GM18498 (cell line): ENCODE measurements around the gene CILP2.

Experiments used
- ATAC-seq: cut with Tn5 transposase; IDR thresholded peaks from one replicate; pipeline ENCODE4 v1.9.1; 2021; ENCODE audit warnings: mild to moderate bottlenecking, moderate library complexity; ENCODE audit not compliant: unreplicated experiment

Gene CILP2, protein sequence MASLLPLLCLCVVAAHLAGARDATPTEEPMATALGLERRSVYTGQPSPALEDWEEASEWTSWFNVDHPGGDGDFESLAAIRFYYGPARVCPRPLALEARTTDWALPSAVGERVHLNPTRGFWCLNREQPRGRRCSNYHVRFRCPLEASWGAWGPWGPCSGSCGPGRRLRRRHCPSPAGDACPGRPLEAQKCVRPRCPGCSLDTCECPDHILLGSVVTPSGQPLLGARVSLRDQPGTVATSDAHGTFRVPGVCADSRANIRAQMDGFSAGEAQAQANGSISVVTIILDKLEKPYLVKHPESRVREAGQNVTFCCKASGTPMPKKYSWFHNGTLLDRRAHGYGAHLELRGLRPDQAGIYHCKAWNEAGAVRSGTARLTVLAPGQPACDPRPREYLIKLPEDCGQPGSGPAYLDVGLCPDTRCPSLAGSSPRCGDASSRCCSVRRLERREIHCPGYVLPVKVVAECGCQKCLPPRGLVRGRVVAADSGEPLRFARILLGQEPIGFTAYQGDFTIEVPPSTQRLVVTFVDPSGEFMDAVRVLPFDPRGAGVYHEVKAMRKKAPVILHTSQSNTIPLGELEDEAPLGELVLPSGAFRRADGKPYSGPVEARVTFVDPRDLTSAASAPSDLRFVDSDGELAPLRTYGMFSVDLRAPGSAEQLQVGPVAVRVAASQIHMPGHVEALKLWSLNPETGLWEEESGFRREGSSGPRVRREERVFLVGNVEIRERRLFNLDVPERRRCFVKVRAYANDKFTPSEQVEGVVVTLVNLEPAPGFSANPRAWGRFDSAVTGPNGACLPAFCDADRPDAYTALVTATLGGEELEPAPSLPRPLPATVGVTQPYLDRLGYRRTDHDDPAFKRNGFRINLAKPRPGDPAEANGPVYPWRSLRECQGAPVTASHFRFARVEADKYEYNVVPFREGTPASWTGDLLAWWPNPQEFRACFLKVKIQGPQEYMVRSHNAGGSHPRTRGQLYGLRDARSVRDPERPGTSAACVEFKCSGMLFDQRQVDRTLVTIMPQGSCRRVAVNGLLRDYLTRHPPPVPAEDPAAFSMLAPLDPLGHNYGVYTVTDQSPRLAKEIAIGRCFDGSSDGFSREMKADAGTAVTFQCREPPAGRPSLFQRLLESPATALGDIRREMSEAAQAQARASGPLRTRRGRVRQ

DNA sequence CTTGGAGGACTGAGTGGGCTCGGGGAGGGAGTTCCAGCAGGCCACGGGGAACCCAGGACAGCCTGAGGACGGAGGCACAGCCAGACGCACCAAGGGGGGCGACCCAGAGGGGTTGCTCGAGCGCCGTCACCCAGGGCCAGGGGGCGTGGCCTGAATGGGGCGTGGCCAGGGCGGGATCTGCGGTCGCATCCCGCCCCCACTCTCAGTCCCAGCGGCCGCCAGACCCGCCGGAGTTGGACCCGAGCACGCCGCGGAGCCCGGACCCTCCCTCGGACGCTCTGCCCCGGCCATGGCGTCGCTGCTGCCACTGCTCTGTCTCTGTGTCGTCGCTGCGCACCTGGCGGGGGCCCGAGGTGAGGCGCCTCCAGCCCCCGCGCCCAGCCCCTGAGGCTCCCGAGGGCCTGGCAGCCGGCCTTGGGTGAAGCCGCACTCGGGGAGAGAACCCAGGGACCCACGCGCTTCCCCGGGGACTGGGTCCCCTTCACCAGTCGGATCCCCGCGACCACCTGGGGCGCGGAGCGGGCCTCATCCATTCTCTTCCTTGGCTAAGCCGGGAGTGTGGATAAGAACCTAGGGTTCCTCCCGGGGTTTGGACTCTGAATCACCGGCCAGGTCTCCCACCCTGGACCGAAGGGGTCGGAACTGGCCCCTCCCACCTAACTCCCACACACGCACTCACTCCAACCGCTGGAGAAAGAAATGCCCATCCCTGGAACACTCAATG, at the start of gene CILP2:
Gene CILP2, plus strand, starts transcription at position 205 of the 724 bp plus-strand sequence. Its CDS starts 85 bp downstream, at position 290.
- ATAC-seq, result no peak

DNA sequence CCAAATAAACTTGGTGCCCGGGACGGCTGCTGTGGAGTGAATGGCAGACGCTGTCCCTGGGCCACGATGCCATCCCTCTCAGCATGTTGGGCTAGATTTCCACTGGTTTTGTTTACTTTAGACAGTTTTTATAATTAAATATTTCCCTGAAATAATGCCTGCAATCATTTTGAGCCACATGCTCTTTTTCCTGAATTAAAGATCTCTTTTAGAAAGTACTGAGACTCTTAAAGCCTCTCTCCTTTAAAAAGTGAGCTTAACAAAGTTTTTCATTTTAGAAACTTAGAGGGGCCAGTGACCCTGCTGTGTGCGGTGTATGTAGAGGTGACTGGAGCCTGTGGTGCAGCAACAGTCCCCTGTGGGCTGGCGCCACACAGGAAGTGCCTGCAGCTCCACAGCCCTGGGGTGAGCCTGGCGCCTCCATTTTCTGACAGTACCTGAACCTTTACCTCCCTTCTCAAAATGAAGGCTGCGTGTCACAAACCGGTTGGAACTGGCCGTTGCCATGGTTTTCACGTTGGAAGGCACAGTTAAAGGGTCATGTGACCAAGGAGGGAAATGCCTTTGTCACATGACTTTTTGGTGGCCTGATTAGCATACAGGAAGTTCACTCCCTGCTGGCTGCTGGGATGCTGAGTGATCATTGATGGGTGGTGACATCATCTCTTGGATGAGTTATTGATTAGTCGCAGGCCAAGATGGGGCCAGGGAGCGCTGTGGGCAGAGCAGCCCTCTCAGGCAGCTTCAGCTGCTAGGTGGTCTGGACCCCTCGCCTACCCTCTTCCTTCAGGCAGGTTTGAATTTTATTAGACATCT, 49.0 kb upstream of the CILP2 start:
- ATAC-seq, result peak; percentile 67

DNA sequence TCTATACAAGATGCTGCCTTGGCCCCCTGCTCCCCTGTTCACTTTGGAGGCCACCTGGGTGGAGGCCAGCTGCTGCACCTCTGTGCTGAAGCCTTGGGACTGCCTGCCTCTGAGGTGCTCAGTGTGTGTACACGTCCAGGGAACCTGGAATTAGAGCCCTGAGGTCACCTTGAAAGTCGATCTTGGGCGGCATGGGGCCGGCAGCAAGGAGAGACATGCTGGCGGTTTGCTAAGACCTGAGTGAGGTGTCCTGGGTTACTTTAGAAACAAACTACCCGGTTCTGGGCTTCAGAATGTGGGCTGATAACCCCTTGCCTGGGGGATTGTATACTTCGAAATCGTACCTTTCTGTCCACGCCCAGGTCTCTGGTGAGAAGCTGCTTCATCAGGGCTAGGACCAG, 48.3 kb upstream of the CILP2 start:
- no peak for ATAC-seq

DNA sequence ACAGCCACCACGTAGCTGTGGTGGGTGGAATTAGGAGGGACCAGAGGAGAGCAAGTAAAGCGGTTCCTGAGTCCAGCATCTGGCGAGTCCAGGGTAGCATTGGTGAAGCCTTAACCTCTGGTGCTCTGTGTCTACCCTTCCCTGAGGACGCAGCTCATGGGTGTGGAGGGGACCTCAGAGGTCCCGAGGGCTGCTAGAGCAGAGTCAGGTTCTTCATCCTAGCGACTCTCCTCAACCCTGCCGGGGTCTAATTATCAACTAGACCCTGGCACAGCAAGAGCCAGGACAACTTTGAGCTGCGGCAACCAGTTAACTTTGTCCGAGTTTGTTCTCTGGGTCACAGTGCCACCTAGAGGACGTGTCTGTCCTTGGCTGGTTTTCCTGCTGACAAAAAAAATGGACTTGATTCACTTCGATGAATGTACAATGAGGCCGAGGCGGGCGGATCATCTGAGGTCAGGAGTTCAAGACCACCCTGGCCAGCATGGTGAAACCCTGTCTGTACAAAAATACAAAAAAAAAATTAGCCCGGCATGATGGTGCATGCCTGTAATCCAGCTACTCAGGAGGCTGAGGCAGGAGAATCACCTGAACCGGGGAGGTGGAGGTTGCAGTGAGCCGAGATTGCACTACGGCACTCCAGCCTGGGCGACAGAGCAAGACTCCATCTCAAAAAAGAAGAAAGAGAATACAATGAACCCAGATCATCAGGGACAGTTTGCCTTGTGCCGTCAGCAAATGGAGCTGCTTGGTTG, 47.7 kb upstream of the CILP2 start:
- no peak for ATAC-seq

DNA sequence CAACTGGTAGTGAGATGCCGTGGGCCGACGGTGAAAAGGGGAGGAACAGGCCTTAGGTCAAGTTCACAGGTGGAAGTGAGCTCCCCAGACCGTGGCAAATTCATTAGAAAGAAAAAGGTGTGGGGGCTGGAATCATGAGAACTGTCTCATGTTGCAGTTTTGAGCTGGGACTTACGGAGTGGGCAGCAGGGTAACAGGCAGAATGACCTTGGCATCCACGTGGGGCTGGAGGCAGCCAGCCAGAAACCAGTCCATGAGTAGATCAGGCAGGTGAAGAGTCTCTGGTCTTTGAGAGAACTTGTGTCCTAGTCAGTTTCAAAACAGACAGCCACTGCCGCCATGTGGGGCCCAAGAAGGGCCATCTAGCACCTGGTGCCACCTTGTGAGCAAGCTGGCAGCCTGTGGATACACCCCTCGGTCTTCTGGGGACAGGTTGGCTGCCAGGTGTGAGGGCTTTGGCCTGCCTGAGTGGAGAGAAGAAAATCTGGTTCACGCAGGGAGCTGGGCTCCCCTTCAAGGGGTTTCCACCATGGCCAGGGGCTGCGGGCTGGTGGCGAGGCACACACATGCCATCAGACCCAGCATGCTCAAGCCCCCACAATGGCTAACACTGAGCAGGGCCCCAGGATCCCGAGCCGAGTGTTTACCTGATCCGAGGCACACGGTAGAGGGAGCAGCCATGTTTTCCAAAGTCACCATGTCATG, 46.6 kb upstream of the CILP2 start:
- no peak for ATAC-seq

DNA sequence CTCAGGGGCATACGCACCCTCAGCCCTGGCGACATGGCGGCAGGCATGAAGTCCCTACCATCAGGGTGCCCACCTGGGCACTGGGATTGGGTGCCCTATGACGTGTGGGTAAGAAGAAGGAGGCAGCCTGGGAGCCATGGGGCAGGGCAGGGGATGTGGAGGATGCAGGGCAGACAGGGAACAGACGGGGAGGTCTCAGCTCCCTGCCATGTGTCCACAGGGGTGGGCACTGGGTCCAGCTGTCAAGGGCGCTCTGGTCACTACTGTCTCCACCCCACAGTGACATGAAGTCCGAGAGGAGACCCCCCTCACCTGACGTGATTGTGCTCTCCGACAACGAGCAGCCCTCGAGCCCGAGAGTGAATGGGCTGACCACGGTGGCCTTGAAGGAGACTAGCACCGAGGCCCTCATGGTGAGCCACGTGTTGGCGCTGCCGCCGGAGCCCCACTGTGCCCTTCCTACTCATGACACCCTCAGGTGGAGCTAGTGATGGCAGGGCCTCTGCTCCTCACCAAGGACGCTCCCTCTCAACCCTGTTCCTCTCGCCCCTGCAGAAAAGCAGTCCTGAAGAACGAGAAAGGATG, 45.9 kb upstream of the CILP2 start:
- ATAC-seq, result no peak

DNA sequence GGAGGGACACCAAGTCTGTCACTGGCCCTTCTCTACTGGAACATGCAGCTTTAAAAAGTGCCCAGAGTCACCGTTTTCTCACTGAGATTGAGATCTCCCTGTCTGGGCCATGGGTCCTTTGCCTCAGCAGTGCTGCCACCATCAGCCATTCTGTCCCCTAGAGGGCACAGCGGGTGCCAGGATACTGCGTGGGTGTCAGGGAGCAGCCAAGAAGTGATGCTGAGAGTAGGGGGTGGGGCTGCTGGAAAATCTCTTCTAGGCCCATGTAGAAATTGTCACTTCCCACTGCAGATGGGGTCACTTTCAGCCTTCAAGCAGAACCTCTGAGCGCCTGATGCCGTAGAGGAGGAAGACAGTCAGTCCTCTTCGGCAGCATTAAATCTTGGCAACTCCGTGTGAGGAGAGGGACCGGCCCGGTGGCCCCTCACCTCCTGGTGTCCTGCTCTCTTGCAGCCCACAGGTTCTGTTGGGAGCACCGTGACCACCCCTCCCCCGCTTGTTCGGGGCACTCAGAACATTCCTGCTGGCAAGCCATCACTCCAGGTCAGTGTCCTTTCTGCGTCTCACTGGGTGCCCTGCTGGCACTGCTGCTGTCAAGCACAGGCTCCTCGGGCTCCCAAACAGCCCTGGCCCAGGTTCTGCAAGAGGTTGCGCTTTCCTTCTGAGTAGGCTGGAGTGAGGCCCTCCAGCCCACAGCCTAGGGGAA, 44.1 kb upstream of the CILP2 start:
- ATAC-seq, result no peak

DNA sequence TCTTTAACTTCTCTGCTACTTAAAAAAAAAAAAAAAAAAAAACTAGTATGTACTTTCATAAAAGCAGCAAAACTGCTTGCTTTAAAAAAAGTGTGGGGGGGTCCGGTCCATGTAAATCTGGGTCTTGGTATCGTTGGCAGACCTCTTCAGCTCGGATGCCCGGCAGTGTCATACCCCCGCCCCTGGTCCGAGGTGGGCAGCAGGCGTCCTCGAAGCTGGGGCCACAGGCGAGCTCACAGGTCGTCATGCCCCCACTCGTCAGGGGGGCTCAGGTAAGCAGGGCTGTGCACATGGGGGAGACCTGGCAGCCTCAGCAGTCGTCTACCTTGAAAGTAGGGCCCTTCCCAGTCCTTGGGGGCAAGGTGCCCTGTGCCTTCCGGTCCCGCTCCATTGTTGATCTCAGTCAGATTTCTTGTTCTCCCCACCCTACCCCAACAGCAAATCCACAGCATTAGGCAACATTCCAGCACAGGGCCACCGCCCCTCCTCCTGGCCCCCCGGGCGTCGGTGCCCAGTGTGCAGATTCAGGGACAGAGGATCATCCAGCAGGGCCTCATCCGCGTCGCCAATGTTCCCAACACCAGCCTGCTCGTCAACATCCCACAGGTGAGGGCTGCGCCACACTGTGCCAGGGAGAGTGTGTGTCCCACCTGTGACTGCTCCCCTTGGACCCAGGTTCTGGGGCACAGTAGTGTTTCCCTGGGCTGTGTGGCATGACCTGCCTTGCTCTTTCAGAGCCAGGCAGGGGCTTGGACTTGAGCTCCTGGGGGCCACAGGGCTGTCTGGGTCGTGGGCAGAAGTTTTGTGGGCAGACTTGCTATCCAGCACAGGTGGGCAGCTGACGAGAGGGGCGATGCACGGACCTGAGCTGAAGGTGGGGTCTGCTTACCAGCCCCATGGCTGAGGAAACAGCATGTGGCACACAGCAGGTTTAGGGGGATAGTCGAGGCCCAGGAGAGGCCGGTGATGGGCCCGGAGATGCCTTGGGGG, 42.2 kb upstream of the CILP2 start:
- ATAC-seq, result no peak

DNA sequence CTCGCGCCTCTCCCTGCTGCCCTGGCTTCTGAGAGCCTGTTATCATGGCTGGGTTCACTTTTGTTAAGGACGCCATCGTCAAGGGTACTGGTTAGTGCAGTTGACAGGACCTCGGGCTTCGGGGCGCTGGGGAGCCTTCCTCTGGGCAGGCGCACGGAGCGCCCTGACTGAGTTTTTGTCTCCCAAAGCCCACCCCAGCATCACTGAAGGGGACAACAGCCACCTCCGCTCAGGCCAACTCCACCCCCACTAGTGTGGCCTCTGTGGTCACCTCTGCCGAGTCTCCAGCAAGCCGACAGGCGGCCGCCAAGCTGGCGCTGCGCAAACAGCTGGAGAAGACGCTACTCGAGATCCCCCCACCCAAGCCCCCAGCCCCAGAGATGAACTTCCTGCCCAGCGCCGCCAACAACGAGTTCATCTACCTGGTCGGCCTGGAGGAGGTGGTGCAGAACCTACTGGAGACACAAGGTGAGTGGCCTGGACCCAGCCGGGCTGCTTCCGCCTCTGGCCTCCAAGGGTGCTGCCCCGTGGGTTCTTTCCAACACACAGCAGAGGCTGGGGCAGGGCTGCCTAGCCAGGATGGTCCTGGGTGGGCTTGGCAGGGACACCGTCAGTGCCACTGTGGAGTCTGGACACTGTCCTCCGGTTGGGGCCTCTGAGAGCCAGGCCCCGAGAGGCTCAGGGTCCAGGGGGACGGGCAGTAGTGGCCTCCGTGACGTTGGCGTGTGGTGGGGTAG, 39.6 kb upstream of the CILP2 start:
- ATAC-seq, result no peak

DNA sequence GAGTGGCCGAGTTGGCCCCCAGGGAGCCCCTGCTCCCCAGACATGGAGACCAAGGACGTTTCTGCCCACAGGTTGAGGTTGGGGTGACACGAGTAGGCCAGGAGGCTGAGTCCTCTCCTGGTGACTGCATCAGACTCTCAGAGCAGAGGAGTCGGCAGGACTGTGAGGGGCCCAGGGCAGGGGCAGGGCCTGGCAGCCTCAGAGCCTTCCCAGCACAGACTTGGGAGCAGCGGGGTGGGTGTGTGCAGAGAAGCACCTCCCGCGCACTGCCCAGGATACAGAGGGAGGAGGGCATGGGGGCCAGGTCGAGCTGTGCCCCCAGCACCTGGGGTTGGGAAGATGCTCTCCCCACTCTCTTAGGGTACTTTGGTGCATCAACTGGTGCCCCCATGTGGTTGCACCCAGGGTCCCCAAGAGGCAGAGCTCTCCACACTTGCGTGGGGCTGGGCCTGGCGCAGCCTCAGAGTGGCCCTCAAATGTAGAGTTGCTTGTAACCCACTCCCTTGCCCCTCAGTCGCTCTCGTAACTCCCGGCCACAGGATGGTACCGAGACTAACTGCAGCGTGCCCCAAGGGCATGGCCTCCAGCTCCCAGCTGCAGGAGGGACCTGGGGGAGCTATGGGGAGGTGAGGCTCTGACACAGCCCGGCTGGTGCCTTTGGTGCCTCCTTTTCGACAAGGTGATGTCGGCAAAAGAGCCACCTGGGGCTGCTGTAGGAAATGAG, 38.6 kb upstream of the CILP2 start:
- no peak for ATAC-seq

DNA sequence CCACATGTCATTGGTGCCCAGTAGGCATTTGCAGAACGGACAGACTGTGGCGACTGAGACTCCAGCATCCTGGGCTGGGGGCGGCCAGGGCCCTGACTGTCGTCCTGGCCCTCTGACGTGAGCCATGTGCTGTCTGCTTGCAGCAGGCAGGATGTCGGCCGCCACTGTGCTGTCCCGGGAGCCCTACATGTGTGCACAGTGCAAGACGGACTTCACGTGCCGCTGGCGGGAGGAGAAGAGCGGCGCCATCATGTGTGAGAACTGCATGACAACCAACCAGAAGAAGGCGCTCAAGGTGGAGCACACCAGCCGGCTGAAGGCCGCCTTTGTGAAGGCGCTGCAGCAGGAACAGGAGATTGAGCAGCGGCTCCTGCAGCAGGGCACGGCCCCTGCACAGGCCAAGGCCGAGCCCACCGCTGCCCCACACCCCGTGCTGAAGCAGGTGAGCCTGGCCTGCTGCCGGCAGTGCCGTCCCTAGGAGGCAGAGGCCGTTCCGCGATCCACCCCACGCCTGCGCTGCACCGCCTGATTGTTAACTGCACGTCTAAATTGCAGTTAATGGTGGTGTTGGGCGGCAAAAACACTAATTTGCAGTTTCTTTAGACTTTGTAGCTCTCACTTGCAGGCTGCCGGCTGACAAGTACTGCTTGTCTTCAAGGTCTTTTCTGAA, 37.0 kb upstream of the CILP2 start:
- ATAC-seq, result no peak

DNA sequence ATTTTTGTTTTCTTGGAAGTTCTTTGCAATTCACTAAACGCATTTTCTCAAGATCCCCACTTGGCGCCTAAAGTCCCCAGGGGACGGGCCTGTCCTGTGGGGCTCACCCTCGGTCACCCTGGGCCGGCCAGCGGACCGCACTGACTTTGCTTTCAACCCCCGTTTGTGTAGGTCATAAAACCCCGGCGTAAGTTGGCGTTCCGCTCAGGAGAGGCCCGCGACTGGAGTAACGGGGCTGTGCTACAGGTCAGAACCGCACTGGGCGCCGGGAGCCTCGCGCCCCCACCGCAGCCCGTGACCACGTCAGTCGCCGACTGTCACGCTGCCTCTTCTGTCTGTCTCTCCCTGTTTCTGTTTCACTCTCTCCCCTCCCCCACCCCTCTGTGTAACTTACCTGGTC, 36.3 kb upstream of the CILP2 start:
- ATAC-seq, result no peak

DNA sequence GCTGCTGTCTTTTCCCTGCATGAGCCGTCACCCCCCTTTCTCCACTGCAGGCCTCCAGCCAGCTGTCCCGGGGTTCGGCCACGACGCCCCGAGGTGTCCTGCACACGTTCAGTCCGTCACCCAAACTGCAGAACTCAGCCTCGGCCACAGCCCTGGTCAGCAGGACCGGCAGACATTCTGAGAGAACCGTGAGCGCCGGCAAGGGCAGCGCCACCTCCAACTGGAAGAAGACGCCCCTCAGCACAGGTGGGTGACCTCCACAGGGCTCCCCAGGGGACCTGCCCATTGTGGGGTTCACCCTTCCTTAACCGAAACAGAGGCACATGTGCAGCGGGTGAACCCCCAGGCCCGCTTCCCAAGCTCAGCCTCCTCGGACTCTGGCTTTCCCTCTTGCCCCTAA, 35.8 kb upstream of the CILP2 start:
- no peak for ATAC-seq

DNA sequence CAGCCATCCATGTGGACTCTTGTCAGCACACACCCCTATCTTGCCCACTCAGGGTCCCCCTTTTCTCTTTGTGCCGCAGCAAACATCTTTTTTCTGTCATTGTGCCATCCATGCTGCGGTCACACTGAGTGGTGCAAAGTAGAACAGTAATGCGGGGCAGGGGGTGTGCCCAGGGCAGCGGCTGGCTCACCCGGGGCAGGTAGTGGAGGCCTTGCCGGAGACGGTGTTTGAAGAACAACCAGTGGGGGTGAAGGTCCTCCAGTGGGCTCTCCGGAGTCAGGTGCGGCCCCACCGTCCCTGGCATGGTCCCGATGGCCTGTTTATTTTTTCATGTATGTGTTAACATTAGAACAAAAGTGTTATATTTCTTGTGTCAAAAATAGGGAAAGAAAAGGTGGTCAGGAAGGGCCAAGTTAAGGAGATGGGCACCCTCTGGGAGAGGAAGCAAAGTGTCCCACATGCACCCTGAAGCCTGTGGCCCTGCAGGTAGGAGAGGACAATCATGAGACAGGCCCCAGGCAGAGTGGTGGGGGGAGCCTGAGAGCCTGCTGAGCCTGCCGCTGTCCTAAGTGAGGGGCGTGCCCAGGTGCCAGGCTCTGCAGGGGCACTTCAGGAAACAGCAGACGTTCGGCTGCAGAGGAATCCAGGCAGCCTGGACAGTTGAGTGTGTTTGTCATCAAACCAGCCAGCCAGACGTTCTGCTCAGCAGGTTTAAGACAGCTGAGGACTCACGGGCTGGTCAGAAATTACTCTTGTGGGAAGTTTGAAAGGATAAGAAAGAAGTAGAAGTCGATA, 35.1 kb upstream of the CILP2 start:
- ATAC-seq, result no peak
